Astrocyte (in vitro differentiated cells and primary cell): Measurements from ENCODE around the gene PSKH1. TPM values are rescaled to one million over a fixed set of nuclear protein-coding genes. Genes with fewer than 3 reads are reported as not detected.

ENCODE experiments used
- DNase-seq: peaks from one replicate; pipeline ENCODE4 v3.0.0-alpha.2; 2010; ENCODE audit warnings: low read depth
- FAIRE-seq: peaks from 2 replicates; lab custom pipeline; 2011; peaks lifted over from hg19 to GRCh38; lab: Jason Lieb, UNC
- H2AFZ ChIP-seq: 2 replicates; pipeline ENCODE4 v1.6.0; 2012; ENCODE audit warnings: low read depth, low read length, inconsistent platforms
- H3K27ac ChIP-seq: 2 replicates; pipeline ENCODE4 v1.5.1; 2011; ENCODE audit warnings: low read depth, low read length, inconsistent platforms
- H3K27me3 ChIP-seq: 2 replicates; pipeline ENCODE4 v1.6.0; 2011; ENCODE audit warnings: low read length, inconsistent platforms; ENCODE audit not compliant: insufficient read depth
- H3K36me3 ChIP-seq: 2 replicates; pipeline ENCODE4 v1.5.1; 2011; ENCODE audit warnings: low read length, inconsistent platforms; ENCODE audit not compliant: insufficient read depth
- H3K4me1 ChIP-seq: 2 replicates; pipeline ENCODE4 v1.5.1; 2011; ENCODE audit warnings: low read length, inconsistent platforms; ENCODE audit not compliant: insufficient read depth
- H3K4me2 ChIP-seq: 2 replicates; pipeline ENCODE4 v1.6.0; 2012; ENCODE audit warnings: low read length, inconsistent platforms
- H3K4me3 ChIP-seq: 2 replicates; pipeline ENCODE4 v1.5.1; 2011; ENCODE audit warnings: low read depth, mild to moderate bottlenecking, low read length, inconsistent platforms; ENCODE audit not compliant: insufficient read depth
- H3K79me2 ChIP-seq: 2 replicates; pipeline ENCODE4 v1.6.0; 2012; ENCODE audit warnings: mild to moderate bottlenecking, low read length, inconsistent platforms; ENCODE audit not compliant: insufficient read depth
- H3K9ac ChIP-seq: 2 replicates; pipeline ENCODE4 v1.6.0; 2012; ENCODE audit warnings: mild to moderate bottlenecking, low read length, inconsistent platforms
- H3K9me3 ChIP-seq: 2 replicates; pipeline ENCODE4 v1.5.1; 2012; ENCODE audit warnings: low read depth, mild to moderate bottlenecking, low read length, inconsistent platforms; ENCODE audit not compliant: insufficient read depth
- H4K20me1 ChIP-seq: 2 replicates; pipeline ENCODE4 v1.6.0; 2012; ENCODE audit warnings: low read length, inconsistent platforms; ENCODE audit not compliant: insufficient read depth
- H3K27ac Mint-ChIP-seq: one replicate; pipeline ENCODE4 v1.8.0; 2021; ENCODE audit warnings: mild to moderate bottlenecking, mixed read lengths; ENCODE audit not compliant: unreplicated experiment
- H3K27me3 Mint-ChIP-seq: one replicate; pipeline ENCODE4 v1.8.0; 2021; ENCODE audit warnings: low read depth, mixed read lengths; ENCODE audit not compliant: unreplicated experiment
- H3K36me3 Mint-ChIP-seq: one replicate; pipeline ENCODE4 v1.8.0; 2021; ENCODE audit warnings: low read depth, mixed read lengths; ENCODE audit not compliant: unreplicated experiment
- H3K4me1 Mint-ChIP-seq: one replicate; pipeline ENCODE4 v1.8.0; 2021; ENCODE audit warnings: low read depth, mixed read lengths; ENCODE audit not compliant: unreplicated experiment
- H3K4me3 Mint-ChIP-seq: one replicate; pipeline ENCODE4 v1.8.0; 2021; ENCODE audit warnings: mild to moderate bottlenecking, moderate library complexity, mixed read lengths; ENCODE audit not compliant: unreplicated experiment
- H3K9me3 Mint-ChIP-seq: one replicate; pipeline ENCODE4 v1.8.0; 2021; ENCODE audit warnings: mild to moderate bottlenecking, mixed read lengths; ENCODE audit not compliant: unreplicated experiment
- CTCF ChIP-seq: IDR thresholded peaks from 2 replicates; pipeline ENCODE4 v1.5.1; 2011; ENCODE audit warnings: low read depth, mild to moderate bottlenecking, inconsistent platforms, low read length, moderate library complexity; ENCODE audit not compliant: insufficient read depth
- EZH2 ChIP-seq: IDR thresholded peaks from 2 replicates; pipeline ENCODE4 v1.6.1; 2012; ENCODE audit warnings: mild to moderate bottlenecking, low read length, inconsistent platforms; ENCODE audit not compliant: insufficient read depth
- total RNA-seq: library from RNA; stranded (reverse); gene quantifications from 2 replicates; pipeline ENCODE4 v1.2.1, GENCODE V29; 2021

PSKH1 gene
- total RNA-seq, 1 donor from 2014 or later = 27.3 TPM

GRCh38 chr16:67880584-67880983 lies 12.5 kb upstream of the PSKH1 start:
- H3K27ac ChIP-seq = no peak overlapping the region
- H4K20me1 ChIP-seq = peaks cover 75% of the 10 kb centered on the region
- no peaks in the 10 kb centered on the region for H3K27me3 ChIP-seq
- H3K4me2 ChIP-seq = no peak overlapping the region
- no peak overlapping the region for H2AFZ ChIP-seq
- H3K27me3 Mint-ChIP-seq = no peaks in the 10 kb centered on the region
- H3K4me3 Mint-ChIP-seq = no peak overlapping the region
- H3K9me3 ChIP-seq = no peaks in the 10 kb centered on the region
- H3K27ac Mint-ChIP-seq = no peak overlapping the region
- peaks cover 6% of the 10 kb centered on the region for H3K4me1 ChIP-seq
- TF ChIP-seq EZH2 (no peak), CTCF (no peak)
- peaks cover 24% of the 10 kb centered on the region for H3K79me2 ChIP-seq
- H3K9ac ChIP-seq = no peak overlapping the region
- peaks cover 27% of the 10 kb centered on the region for H3K36me3 Mint-ChIP-seq
- H3K4me3 ChIP-seq = no peak overlapping the region
- DNase-seq (no peak), FAIRE-seq (no peak)
- H3K4me1 Mint-ChIP-seq = peaks cover 7% of the 10 kb centered on the region
- peaks cover 38% of the 10 kb centered on the region for H3K36me3 ChIP-seq
- no peaks in the 10 kb centered on the region for H3K9me3 Mint-ChIP-seq

GRCh38 chr16:67881621-67882161 lies 11.4 kb upstream of the PSKH1 start:
- no peak overlapping the region for H3K9ac ChIP-seq
- peaks cover 64% of the 10 kb centered on the region for H4K20me1 ChIP-seq
- no peak overlapping the region for H2AFZ ChIP-seq
- peaks cover 25% of the 10 kb centered on the region for H3K36me3 Mint-ChIP-seq
- H3K27ac ChIP-seq = no peak overlapping the region
- H3K27me3 Mint-ChIP-seq = no peaks in the 10 kb centered on the region
- H3K4me3 Mint-ChIP-seq = no peak overlapping the region
- H3K9me3 ChIP-seq = no peaks in the 10 kb centered on the region
- H3K9me3 Mint-ChIP-seq = no peaks in the 10 kb centered on the region
- DNase-seq (no peak), FAIRE-seq (no peak)
- no peak overlapping the region for H3K4me3 ChIP-seq
- no peak overlapping the region for H3K27ac Mint-ChIP-seq
- peaks cover 7% of the 10 kb centered on the region for H3K4me1 Mint-ChIP-seq
- H3K79me2 ChIP-seq = peaks cover 12% of the 10 kb centered on the region
- H3K4me2 ChIP-seq = no peak overlapping the region
- TF ChIP-seq EZH2 (no peak), CTCF (no peak)
- H3K36me3 ChIP-seq = peaks cover 36% of the 10 kb centered on the region
- no peaks in the 10 kb centered on the region for H3K27me3 ChIP-seq
- H3K4me1 ChIP-seq = peaks cover 6% of the 10 kb centered on the region

GRCh38 chr16:67882374-67883145 lies 10.5 kb upstream of the PSKH1 start:
- no peak overlapping the region for H3K4me3 ChIP-seq
- no peak overlapping the region for H3K27ac Mint-ChIP-seq
- H2AFZ ChIP-seq = no peak overlapping the region
- no peak overlapping the region for H3K4me2 ChIP-seq
- H3K4me3 Mint-ChIP-seq = no peak overlapping the region
- no peak overlapping the region for H3K27ac ChIP-seq
- no peaks in the 10 kb centered on the region for H3K27me3 ChIP-seq
- H3K79me2 ChIP-seq = peaks cover 4% of the 10 kb centered on the region
- H3K9me3 ChIP-seq = no peaks in the 10 kb centered on the region
- peaks cover 6% of the 10 kb centered on the region for H3K4me1 ChIP-seq
- DNase-seq = no peak
- H3K4me1 Mint-ChIP-seq = peaks cover 7% of the 10 kb centered on the region
- peaks cover 56% of the 10 kb centered on the region for H4K20me1 ChIP-seq
- no peaks in the 10 kb centered on the region for H3K27me3 Mint-ChIP-seq
- H3K9ac ChIP-seq = no peak overlapping the region
- H3K36me3 ChIP-seq = peaks cover 32% of the 10 kb centered on the region
- FAIRE-seq = no peak
- H3K36me3 Mint-ChIP-seq = peaks cover 22% of the 10 kb centered on the region
- H3K9me3 Mint-ChIP-seq = no peaks in the 10 kb centered on the region
- TF ChIP-seq EZH2 (no peak), CTCF (no peak)
